Activated naive CD8-positive, alpha-beta T cell treated with anti-CD3 and anti-CD28 coated beads, Interleukin-2, amount 50 U/mL, for 24 hours (primary cell): Measurements from ENCODE around the gene MID1.

Source experiments
- ATAC-seq: fragments of 150-1000 bp; cut with Tn5 transposase; one replicate; pipeline ENCODE4 v1.10.0; 2021
- DNase-seq: peaks from one replicate; pipeline ENCODE4 v3.0.0; 2021
- H3K27ac Mint-ChIP-seq: one replicate; pipeline ENCODE4 v1.8.0; 2021; ENCODE audit warnings: mild to moderate bottlenecking, mixed read lengths
- H3K27me3 Mint-ChIP-seq: one replicate; pipeline ENCODE4 v1.8.0; 2021; ENCODE audit warnings: mixed read lengths
- H3K36me3 Mint-ChIP-seq: one replicate; pipeline ENCODE4 v1.8.0; 2021; ENCODE audit warnings: low read depth, mixed read lengths
- H3K4me1 Mint-ChIP-seq: one replicate; pipeline ENCODE4 v1.8.0; 2021; ENCODE audit warnings: mixed read lengths
- H3K4me3 Mint-ChIP-seq: one replicate; pipeline ENCODE4 v1.8.0; 2021; ENCODE audit warnings: mild to moderate bottlenecking, moderate library complexity, mixed read lengths
- H3K9me3 Mint-ChIP-seq: one replicate; pipeline ENCODE4 v1.8.0; 2021; ENCODE audit warnings: mixed read lengths

MID1 gene

DNA sequence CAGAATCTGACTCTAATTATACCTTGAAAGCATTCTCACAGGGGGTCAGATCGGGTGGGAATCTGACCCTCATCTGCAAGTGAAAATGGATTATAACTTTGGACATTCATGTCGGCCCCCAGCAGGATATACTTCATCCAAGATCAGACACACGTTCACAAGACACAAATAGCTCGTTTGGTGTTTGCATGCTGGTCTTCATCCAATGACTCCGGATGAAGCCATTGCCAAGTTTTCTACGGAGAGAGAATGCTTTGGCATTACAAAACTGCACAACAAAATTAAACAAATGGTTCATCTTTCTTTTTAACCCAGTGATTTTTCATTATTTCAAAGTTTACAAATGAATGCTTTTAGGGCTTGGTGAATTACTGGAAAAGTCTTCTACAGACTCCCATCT is 105.5 kb downstream of the MID1 start:
- no peak overlapping the region for H3K4me3 Mint-ChIP-seq
- H3K4me1 Mint-ChIP-seq, result no peaks in the 10 kb centered on the region
- DNase-seq, result no peak
- H3K27me3 Mint-ChIP-seq, result no peaks in the 10 kb centered on the region
- no peak for ATAC-seq
- no peaks in the 10 kb centered on the region for H3K9me3 Mint-ChIP-seq
- no peak overlapping the region for H3K27ac Mint-ChIP-seq
- no peaks in the 10 kb centered on the region for H3K36me3 Mint-ChIP-seq

DNA sequence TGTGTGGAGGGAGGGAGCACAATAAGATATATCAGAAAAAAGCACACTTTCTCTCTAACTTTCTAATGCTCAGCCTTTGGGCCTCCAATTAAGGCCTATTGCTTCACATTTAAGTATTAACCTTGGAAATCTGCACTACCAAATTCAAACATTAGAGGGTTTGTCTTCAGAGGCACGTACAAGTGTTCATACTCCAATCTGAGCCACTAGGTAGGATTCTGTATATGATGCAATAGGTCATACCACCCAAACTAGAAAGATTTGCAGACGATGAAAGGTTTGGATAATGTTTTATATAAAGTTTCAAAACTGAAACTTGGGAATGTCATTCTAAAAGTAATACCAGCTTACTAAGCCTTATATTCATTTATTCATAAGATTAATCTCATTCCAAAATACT is 106.4 kb downstream of the MID1 start:
- H3K4me3 Mint-ChIP-seq, result no peak overlapping the region
- ATAC-seq (no peak), DNase-seq (no peak)
- H3K9me3 Mint-ChIP-seq, result no peaks in the 10 kb centered on the region
- no peak overlapping the region for H3K27ac Mint-ChIP-seq
- no peaks in the 10 kb centered on the region for H3K4me1 Mint-ChIP-seq
- H3K27me3 Mint-ChIP-seq, result no peaks in the 10 kb centered on the region
- H3K36me3 Mint-ChIP-seq, result no peaks in the 10 kb centered on the region

DNA sequence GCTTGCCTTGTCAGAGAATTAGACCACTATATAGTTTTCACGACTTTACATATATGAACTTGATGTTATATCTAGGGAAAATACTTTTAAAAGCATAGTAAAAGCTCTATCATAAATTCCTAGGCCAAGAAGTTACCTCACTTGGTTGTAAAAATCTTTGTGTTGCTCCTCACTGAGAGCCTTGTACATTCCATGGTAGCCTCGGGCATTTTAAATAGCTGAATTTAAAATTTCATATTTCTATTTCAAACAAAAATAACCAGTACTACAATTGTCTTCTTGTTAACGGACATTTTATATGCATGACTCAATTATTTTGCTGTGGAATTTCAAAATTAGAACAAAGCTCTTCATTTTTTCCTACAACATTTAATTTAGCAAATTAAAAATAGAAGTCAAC is 107.6 kb downstream of the MID1 start:
- Mint-ChIP-seq H3K36me3 (no peaks in the 10 kb centered on the region), H3K4me1 (no peaks in the 10 kb centered on the region), H3K9me3 (no peaks in the 10 kb centered on the region), H3K27me3 (no peaks in the 10 kb centered on the region), H3K4me3 (no peak overlapping the region), H3K27ac (no peak overlapping the region)
- DNase-seq (no peak), ATAC-seq (no peak)

DNA sequence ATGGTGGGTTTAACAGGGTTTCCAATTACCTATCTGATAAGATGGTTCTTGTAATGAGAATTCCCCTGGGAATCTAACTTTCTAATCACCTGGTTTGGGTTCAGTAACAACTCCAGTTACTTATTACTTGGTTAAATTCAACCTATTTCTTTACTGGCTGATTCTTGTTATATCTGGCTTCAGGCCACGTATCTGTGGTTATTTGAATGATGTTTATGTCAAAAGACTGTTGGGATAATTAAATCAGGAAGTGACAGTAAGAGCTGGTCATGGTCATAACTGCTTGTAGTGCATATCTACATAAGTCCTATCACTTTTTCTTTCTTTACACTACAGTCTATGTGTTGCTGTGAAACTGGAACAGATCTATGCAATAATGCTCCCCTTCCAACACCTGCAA is 108.1 kb downstream of the MID1 start:
- Mint-ChIP-seq H3K4me3 (no peak overlapping the region), H3K4me1 (no peaks in the 10 kb centered on the region), H3K27me3 (no peaks in the 10 kb centered on the region), H3K36me3 (no peaks in the 10 kb centered on the region), H3K27ac (no peak overlapping the region), H3K9me3 (no peaks in the 10 kb centered on the region)
- ATAC-seq (no peak), DNase-seq (no peak)

DNA sequence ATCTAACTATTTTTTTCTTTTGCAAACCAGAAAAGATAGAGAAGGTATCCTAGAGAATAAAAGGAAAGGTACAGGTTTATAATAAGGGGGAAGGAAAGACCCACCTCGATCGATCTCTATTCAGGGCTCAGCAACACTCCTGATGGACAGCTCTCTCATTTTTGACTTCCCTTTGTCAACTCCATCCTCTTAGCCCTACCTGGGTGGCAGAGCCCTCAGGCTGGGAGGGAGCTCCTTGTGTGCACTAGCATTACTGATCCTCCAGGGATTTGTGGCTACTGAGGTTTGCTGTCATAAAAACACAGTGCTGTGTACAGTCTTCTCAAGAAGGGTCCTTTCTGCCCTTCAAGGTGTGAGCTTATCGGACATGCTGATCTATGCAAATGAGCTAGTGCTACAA is 111.0 kb downstream of the MID1 start:
- ATAC-seq (no peak), DNase-seq (no peak)
- H3K4me3 Mint-ChIP-seq, result no peak overlapping the region
- H3K4me1 Mint-ChIP-seq, result no peaks in the 10 kb centered on the region
- H3K27me3 Mint-ChIP-seq, result no peaks in the 10 kb centered on the region
- H3K9me3 Mint-ChIP-seq, result no peaks in the 10 kb centered on the region
- no peak overlapping the region for H3K27ac Mint-ChIP-seq
- H3K36me3 Mint-ChIP-seq, result no peaks in the 10 kb centered on the region

DNA sequence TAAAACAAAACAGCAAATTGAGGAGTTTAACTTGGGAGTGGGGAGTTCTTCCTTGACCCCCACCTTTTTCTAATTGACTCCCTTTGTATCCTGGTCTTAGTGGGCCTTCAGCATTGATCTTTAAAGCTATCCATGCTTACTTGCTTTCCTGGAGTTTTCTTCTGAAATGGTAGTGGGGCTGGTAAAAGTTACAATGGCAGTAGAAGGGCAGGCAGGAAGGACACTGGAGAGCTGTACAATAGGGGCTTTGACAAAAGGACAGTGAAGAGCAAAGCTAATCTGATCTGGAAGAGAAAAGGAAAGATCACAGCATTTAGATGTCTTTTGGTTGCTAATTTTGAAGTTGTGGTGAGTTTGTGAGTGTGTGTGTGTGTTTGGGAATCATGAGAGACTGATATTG is 111.5 kb downstream of the MID1 start:
- no peaks in the 10 kb centered on the region for H3K36me3 Mint-ChIP-seq
- no peak overlapping the region for H3K27ac Mint-ChIP-seq
- H3K4me3 Mint-ChIP-seq, result no peak overlapping the region
- no peaks in the 10 kb centered on the region for H3K4me1 Mint-ChIP-seq
- DNase-seq (no peak), ATAC-seq (no peak)
- H3K27me3 Mint-ChIP-seq, result no peaks in the 10 kb centered on the region
- no peaks in the 10 kb centered on the region for H3K9me3 Mint-ChIP-seq

DNA sequence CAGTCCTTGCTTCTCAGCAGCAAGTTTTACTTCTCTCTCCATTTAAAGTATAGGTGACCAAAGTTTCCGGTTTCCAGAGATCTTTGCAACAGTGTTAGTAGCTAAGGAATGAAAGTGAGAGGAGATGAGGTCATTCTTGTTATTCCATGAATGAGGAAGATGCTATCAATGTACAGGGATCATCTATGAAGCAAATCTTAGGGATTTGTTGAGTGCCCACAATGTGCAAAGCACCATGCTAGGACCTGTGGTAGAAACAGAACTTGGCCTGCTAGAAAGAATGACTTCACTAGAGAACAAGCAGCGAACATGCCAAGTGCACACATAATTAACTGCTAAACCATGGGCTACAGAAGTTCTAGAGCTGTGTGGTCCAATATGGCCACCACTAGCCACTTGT is 112.5 kb downstream of the MID1 start:
- no peaks in the 10 kb centered on the region for H3K4me1 Mint-ChIP-seq
- DNase-seq (no peak), ATAC-seq (no peak)
- no peak overlapping the region for H3K4me3 Mint-ChIP-seq
- no peaks in the 10 kb centered on the region for H3K9me3 Mint-ChIP-seq
- no peaks in the 10 kb centered on the region for H3K36me3 Mint-ChIP-seq
- no peaks in the 10 kb centered on the region for H3K27me3 Mint-ChIP-seq
- no peak overlapping the region for H3K27ac Mint-ChIP-seq

DNA sequence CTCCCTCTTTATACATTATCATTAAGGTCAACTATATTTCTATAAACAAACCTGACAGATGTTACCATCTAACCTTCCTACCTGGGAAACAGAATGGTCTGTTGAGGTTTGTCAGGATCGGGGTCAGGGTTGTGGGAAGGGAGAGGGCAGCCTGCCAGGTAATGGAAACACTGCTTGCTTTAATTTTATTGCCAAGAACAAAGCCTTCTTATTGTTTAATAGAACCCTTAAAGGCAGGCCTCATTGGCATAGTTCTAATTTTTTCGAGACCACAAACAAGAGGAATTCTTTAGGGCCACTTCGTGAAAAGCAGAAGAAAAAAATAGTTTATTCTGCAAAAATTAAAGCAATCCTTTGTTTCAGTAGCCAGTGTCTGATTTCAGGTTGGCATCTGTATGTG is 113.2 kb downstream of the MID1 start:
- ATAC-seq, result no peak
- H3K27ac Mint-ChIP-seq, result no peak overlapping the region

DNA sequence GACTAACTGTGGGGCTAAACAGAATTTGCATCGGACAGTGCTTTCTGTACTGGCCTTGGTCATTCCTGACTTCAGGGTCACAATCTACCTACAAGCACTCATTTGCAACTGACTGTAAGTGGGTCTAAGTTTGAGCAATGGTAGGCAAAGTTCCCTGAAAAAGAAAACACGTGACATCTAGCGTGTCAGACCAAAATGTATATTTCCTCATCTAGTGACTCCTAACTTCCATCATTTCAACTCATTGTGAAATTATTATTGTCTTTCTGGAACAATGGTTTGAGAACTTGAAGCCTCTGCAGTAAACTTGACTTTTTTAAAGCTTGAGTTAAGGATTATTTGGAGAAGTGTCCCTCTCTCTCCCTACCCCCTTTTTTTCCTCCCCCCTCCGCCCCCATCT is 113.6 kb downstream of the MID1 start:
- ATAC-seq (no peak), DNase-seq (no peak)
- Mint-ChIP-seq H3K4me3 (no peak overlapping the region), H3K27me3 (no peaks in the 10 kb centered on the region), H3K27ac (no peak overlapping the region), H3K36me3 (no peaks in the 10 kb centered on the region), H3K4me1 (no peaks in the 10 kb centered on the region), H3K9me3 (no peaks in the 10 kb centered on the region)

More for the DNA sequence above, 113.2 kb downstream of the MID1 start:
- DNase-seq, result no peak
- H3K27me3 Mint-ChIP-seq, result no peaks in the 10 kb centered on the region
- H3K9me3 Mint-ChIP-seq, result no peaks in the 10 kb centered on the region
- no peaks in the 10 kb centered on the region for H3K4me1 Mint-ChIP-seq
- no peak overlapping the region for H3K4me3 Mint-ChIP-seq
- no peaks in the 10 kb centered on the region for H3K36me3 Mint-ChIP-seq

DNA sequence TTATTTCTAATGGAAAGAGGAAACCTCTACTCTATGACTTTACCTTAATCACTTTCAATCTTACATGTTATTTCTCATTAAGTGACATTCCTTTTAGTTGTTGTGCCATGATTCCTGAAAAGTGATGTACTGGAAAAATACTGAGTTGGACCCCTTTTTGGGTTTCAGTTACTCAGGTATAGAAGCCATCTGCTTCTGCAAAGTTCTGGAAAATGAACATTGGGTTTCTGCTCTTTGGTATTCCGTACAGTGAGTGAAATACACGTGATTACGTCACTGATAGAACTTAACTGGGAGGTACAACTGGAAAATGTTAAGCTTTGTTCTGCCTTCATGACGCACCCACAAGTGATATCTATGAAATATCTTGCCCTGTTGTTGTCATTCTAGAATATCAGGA is 114.7 kb downstream of the MID1 start:
- DNase-seq (no peak), ATAC-seq (no peak)
- H3K9me3 Mint-ChIP-seq, result no peaks in the 10 kb centered on the region
- no peak overlapping the region for H3K4me3 Mint-ChIP-seq
- H3K4me1 Mint-ChIP-seq, result no peaks in the 10 kb centered on the region
- H3K27ac Mint-ChIP-seq, result no peak overlapping the region
- H3K27me3 Mint-ChIP-seq, result no peaks in the 10 kb centered on the region
- no peaks in the 10 kb centered on the region for H3K36me3 Mint-ChIP-seq

DNA sequence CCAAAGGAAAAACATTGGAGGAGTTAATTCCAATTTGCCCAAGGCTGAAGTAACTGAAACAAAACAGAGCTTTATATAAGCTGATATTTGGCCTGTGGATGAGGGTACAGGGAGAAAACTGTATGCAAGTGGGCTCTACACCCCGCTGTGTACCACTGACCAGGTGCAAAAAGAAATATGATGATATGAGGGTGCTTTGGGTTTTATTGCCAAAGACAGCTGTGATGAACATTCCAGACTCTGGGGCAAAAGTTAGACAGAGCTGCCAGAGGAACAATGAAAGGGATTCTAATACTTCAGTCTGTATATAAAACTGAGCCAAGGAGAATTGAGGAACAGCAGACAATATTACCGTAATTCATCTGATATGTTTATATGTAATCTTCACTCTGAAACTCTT is 117.4 kb downstream of the MID1 start:
- no peaks in the 10 kb centered on the region for H3K27me3 Mint-ChIP-seq
- no peaks in the 10 kb centered on the region for H3K9me3 Mint-ChIP-seq
- no peak overlapping the region for H3K27ac Mint-ChIP-seq

DNA sequence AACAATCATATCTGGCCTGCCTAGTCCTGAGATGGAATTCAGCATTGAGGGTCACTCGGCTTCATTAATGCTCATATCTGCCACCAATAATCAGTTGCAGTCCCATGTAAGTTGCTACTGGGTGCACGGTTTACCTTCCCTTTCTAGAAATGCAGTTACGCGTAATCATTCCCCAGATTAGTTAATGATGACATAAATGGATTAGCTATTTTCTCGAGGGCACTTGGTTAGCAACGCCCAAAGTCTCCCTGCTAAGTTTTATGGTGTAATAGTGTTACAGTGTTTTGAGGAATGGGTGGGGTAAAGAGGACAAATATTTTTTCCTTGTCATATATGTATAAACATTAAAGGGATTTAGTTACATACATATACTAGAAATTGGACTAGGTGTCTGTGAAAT is 118.8 kb downstream of the MID1 start:
- DNase-seq, result no peak
- Mint-ChIP-seq H3K27me3 (no peaks in the 10 kb centered on the region), H3K36me3 (no peaks in the 10 kb centered on the region), H3K4me3 (no peak overlapping the region), H3K4me1 (no peaks in the 10 kb centered on the region), H3K9me3 (no peaks in the 10 kb centered on the region), H3K27ac (no peak overlapping the region)
- ATAC-seq, result no peak

More for the DNA sequence above, 117.4 kb downstream of the MID1 start:
- H3K4me3 Mint-ChIP-seq, result no peak overlapping the region
- no peak for DNase-seq
- H3K36me3 Mint-ChIP-seq, result no peaks in the 10 kb centered on the region
- no peaks in the 10 kb centered on the region for H3K4me1 Mint-ChIP-seq
- ATAC-seq, result no peak

DNA sequence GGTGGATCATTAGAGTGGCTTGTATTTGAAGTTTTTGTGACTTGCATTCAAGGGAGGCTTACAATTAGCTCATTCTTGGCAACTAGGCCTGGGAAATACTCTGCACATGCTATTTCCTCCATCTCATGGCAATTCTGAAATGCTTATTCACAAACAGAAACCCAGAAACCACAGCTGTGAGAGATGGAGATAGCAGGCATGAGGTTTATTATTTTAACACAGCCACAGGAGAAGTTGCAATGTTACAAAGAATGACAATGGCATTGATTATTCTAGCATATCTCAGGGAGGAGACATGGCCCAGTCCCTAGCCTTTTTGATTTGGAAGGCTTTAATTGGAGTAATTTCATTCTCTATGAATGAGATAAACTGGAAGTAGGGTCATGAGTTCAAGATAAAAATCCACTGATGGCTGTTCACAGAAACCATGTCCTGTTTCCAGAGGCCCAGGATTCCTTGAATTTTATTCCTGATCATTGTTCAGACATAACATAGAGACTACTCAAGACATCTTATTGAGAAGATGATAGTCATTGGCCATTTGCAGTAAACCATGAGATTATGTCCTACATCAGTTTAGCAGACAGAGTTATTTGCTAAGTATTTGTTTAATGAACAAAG is 123.9 kb downstream of the MID1 start:
- no peak overlapping the region for H3K27ac Mint-ChIP-seq
- H3K4me3 Mint-ChIP-seq, result no peak overlapping the region
- no peaks in the 10 kb centered on the region for H3K27me3 Mint-ChIP-seq
- no peaks in the 10 kb centered on the region for H3K36me3 Mint-ChIP-seq
- no peak for ATAC-seq
- H3K9me3 Mint-ChIP-seq, result no peaks in the 10 kb centered on the region
- no peak for DNase-seq
- H3K4me1 Mint-ChIP-seq, result no peaks in the 10 kb centered on the region

DNA sequence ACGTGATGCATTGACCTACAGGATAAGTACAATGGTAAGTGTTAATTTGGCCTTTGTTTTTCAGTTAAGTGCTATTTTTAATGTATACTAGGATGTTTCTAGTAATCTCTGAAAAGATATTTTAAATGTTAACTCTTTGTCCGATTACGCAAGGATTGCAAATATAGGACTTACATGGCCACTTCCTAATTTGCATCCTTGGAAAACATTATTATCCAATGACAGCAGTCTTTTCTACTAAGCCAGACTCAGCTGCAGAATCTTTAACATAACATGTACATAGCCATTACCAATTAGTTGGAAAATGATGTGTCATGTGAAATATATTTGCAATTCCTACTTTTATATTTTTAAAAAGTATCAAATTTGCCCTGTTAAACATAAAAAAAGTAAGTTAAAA is 124.7 kb downstream of the MID1 start:
- no peaks in the 10 kb centered on the region for H3K36me3 Mint-ChIP-seq
- no peak overlapping the region for H3K27ac Mint-ChIP-seq
- no peak for ATAC-seq
- H3K4me3 Mint-ChIP-seq, result no peak overlapping the region
- H3K27me3 Mint-ChIP-seq, result no peaks in the 10 kb centered on the region
- no peaks in the 10 kb centered on the region for H3K9me3 Mint-ChIP-seq
- DNase-seq, result no peak
- H3K4me1 Mint-ChIP-seq, result no peaks in the 10 kb centered on the region

DNA sequence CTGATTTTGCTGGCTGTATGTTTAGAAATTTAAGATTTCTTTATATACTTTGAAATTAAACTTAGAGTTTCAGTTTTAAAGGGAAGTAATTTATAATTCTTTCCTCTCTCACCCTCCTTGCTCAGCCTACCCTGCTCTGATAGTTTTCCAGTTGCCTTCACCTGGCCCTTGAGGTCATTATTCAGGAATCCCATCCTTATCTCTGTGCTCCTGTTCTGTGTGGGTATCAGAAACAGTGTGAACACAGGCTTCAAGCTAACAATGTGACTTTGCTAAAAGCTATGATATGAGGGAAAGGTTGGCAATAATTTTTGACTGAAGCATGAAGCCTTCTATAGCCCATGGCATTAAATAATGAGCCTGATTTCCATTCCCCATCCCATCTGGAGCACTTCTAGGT is 128.1 kb downstream of the MID1 start:
- no peaks in the 10 kb centered on the region for H3K4me1 Mint-ChIP-seq
- ATAC-seq (no peak), DNase-seq (no peak)
- no peak overlapping the region for H3K27ac Mint-ChIP-seq
- H3K36me3 Mint-ChIP-seq, result no peaks in the 10 kb centered on the region
- no peaks in the 10 kb centered on the region for H3K27me3 Mint-ChIP-seq
- no peaks in the 10 kb centered on the region for H3K9me3 Mint-ChIP-seq
- no peak overlapping the region for H3K4me3 Mint-ChIP-seq

DNA sequence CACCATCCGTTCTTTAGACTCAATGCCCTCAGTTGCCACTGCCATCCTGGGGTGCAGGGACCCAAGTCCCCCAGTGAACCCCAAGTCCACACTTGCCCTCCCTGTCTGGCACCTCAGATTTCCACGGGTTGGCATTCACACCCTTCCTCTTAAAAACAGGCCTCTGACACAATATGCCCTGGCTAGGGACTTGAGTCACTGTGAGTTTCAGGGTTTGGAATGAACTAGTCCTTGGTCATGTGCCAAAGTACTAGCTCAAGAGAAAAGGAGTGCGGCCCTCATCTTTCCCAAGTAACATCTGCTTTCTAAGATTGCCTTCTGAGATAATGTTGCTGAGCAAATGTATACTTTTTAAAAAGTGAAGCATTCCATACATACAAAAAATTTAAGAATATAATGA is 134.0 kb downstream of the MID1 start:
- Mint-ChIP-seq H3K27me3 (no peaks in the 10 kb centered on the region), H3K4me3 (no peak overlapping the region), H3K9me3 (no peaks in the 10 kb centered on the region), H3K36me3 (no peaks in the 10 kb centered on the region), H3K4me1 (no peaks in the 10 kb centered on the region), H3K27ac (no peak overlapping the region)
- DNase-seq (no peak), ATAC-seq (no peak)
